Loucy (cell line): Measurements from ENCODE around the gene SAT2.

ENCODE experiments used
- H2AFZ ChIP-seq: fragments of 200-600 bp; sonication (generic); 2 replicates; pipeline ENCODE4 v1.6.0; 2016; ENCODE audit warnings: antibody characterized with exemption, mild to moderate bottlenecking, low read length, moderate library complexity
- H3F3A ChIP-seq: fragments of 200-600 bp; 2 replicates; pipeline ENCODE4 v1.6.0; 2016; ENCODE audit warnings: antibody characterized with exemption, low read depth, mild to moderate bottlenecking
- H3K27me3 ChIP-seq: fragments of 200-600 bp; sonication (generic); 2 replicates; pipeline ENCODE4 v1.6.1; 2014; ENCODE audit warnings: low read length, mild to moderate bottlenecking; ENCODE audit not compliant: insufficient read depth, poor library complexity, severe bottlenecking
- H3K36me3 ChIP-seq: fragments of 200-600 bp; sonication (generic); 2 replicates; pipeline ENCODE4 v1.6.1; 2016; ENCODE audit warnings: low read length; ENCODE audit not compliant: insufficient read depth
- H3K4me1 ChIP-seq: fragments of 200-600 bp; sonication (generic); 2 replicates; pipeline ENCODE4 v1.5.1; 2014; ENCODE audit warnings: low read length, mild to moderate bottlenecking; ENCODE audit not compliant: insufficient read depth, poor library complexity, severe bottlenecking
- H3K4me2 ChIP-seq: fragments of 200-600 bp; sonication (generic); 2 replicates; pipeline ENCODE4 v1.6.0; 2014; ENCODE audit warnings: antibody characterized with exemption, low read length, low read depth, mild to moderate bottlenecking; ENCODE audit not compliant: poor library complexity, severe bottlenecking
- H3K4me3 ChIP-seq: fragments of 200-600 bp; sonication (generic); 2 replicates; pipeline ENCODE4 v1.5.1; 2014; ENCODE audit warnings: low read length, mild to moderate bottlenecking, mixed read lengths; ENCODE audit not compliant: poor library complexity, severe bottlenecking
- H3K79me2 ChIP-seq: fragments of 200-600 bp; sonication (generic); 2 replicates; pipeline ENCODE4 v1.6.1; 2014; ENCODE audit warnings: low read length; ENCODE audit not compliant: insufficient read depth
- H3K9ac ChIP-seq: fragments of 200-600 bp; sonication (generic); 2 replicates; pipeline ENCODE4 v1.6.0; 2014; ENCODE audit warnings: mild to moderate bottlenecking, low read depth, low read length, moderate library complexity; ENCODE audit not compliant: poor library complexity, severe bottlenecking
- H3K9me2 ChIP-seq: fragments of 200-600 bp; sonication (generic); replicated peaks from 2 replicates; pipeline ENCODE4 v1.6.1; 2016; ENCODE audit warnings: low read depth, low read length, mixed read lengths
- H3K9me3 ChIP-seq: fragments of 200-600 bp; sonication (generic); 2 replicates; pipeline ENCODE4 v1.6.1; 2014; ENCODE audit warnings: mild to moderate bottlenecking, antibody characterized with exemption, low read length, low read depth; ENCODE audit not compliant: insufficient read depth
- H4K20me1 ChIP-seq: fragments of 200-600 bp; sonication (generic); 2 replicates; pipeline ENCODE4 v1.6.0; 2014; ENCODE audit warnings: antibody characterized with exemption, low read length, mild to moderate bottlenecking; ENCODE audit not compliant: insufficient read depth, poor library complexity, severe bottlenecking
- EZH2phosphoT487 ChIP-seq: fragments of 200-600 bp; IDR thresholded peaks from 2 replicates; pipeline ENCODE4 v1.6.1; 2018; ENCODE audit warnings: antibody characterized with exemption, mild to moderate bottlenecking, moderate library complexity, borderline replicate concordance
- TF ChIP-seq, protein P1 (sequence below): fragments of 200-600 bp; sonication (generic); conservative IDR thresholded peaks from 2 replicates; pipeline ENCODE4 v1.5.1; 2014; ENCODE audit warnings: mild to moderate bottlenecking, antibody characterized with exemption, low read length

The SAT2 gene

DNA sequence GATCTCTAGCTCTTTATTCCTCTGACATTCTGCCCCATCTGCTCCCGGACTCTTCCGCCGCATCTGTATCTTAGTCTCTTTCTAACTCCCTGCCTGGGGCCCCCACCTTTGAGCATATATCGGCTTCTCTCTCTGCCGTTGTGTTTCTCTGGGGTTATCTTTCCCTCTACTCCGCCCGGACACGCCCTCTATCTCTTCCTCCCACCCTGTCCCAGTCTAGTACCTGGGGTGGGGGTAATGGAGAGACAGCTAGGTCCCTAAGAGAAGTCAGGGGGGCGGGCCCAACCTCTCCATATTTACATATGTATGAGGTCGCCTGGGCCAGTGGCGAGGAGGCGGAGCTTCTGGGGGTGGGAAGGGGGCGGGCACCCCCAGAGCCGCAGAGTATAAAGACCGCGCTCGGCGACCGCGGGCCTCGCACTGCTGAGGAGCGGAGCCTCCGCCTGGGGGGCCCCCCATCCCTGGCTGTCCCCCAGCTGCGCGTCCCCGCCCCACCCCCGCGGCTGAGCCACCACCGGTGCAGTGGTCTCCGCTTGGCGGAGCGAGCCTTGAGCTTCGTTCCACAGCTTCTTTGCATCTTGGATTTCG is 23.0 kb upstream of the SAT2 start, which contains the start of gene ATP1B2:
Gene ATP1B2, plus strand, starts transcription at position 418 of the 588 bp plus-strand sequence. CDS start 593 bp downstream, outside the sequence.
- no peaks in the 10 kb centered on the region for H3K9me2 ChIP-seq
- H3K4me2 ChIP-seq: peak within 1 kb of the TSS; percentile 61

DNA sequence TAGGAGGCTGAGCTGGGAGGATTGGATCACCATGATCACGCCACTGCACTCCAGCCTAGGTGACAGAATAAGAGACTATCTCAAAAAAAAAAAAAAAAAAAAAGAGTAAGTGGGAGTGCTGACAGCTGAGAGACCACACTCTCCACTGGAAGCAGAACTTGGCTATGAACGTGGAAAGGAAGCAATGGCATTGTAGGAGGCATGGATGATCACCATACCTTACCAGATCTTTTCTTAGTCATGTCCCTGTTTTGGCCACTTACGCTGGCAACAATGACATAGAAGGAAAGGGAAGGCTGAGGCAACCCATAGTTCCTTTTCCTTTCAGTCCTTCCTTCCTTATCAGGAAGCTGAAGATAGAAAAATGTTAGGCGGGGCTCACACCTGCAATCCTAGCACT is 19.4 kb upstream of the SAT2 start:
- Histone ChIP-seq H3K36me3 (no peaks in the 10 kb centered on the region), H3F3A (no peaks in the 10 kb centered on the region), H2AFZ (no peak overlapping the region), H3K9me2 (no peaks in the 10 kb centered on the region), H3K4me3 (no peak overlapping the region), H3K9me3 (no peaks in the 10 kb centered on the region), H3K4me2 (no peak overlapping the region), H3K27me3 (no peaks in the 10 kb centered on the region), H4K20me1 (no peaks in the 10 kb centered on the region), H3K9ac (no peak overlapping the region), H3K79me2 (no peaks in the 10 kb centered on the region), H3K4me1 (no peaks in the 10 kb centered on the region)
- no peak for TF ChIP-seq EZH2phosphoT487
- TF ChIP-seq, protein P1, sequence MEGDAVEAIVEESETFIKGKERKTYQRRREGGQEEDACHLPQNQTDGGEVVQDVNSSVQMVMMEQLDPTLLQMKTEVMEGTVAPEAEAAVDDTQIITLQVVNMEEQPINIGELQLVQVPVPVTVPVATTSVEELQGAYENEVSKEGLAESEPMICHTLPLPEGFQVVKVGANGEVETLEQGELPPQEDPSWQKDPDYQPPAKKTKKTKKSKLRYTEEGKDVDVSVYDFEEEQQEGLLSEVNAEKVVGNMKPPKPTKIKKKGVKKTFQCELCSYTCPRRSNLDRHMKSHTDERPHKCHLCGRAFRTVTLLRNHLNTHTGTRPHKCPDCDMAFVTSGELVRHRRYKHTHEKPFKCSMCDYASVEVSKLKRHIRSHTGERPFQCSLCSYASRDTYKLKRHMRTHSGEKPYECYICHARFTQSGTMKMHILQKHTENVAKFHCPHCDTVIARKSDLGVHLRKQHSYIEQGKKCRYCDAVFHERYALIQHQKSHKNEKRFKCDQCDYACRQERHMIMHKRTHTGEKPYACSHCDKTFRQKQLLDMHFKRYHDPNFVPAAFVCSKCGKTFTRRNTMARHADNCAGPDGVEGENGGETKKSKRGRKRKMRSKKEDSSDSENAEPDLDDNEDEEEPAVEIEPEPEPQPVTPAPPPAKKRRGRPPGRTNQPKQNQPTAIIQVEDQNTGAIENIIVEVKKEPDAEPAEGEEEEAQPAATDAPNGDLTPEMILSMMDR: no peak

More for the DNA sequence above, 23.0 kb upstream of the SAT2 start, which contains the start of gene ATP1B2:
- TF ChIP-seq, protein P1: no peak
- no peak for TF ChIP-seq EZH2phosphoT487
- H3K9me3 ChIP-seq: no peaks in the 10 kb centered on the region
- no peaks in the 10 kb centered on the region for H3F3A ChIP-seq
- no peaks in the 10 kb centered on the region for H3K36me3 ChIP-seq
- H3K27me3 ChIP-seq: no peaks in the 10 kb centered on the region
- H3K9ac ChIP-seq: no peak within 1 kb of the TSS
- no peaks in the 10 kb centered on the region for H4K20me1 ChIP-seq
- no peaks in the 10 kb centered on the region for H3K4me1 ChIP-seq
- peak within 1 kb of the TSS; percentile 57 for H3K4me3 ChIP-seq
- H3K79me2 ChIP-seq: no peaks in the 10 kb centered on the region
- peak within 1 kb of the TSS; percentile 17; the same call in 1 of the 2 replicates for H2AFZ ChIP-seq

DNA sequence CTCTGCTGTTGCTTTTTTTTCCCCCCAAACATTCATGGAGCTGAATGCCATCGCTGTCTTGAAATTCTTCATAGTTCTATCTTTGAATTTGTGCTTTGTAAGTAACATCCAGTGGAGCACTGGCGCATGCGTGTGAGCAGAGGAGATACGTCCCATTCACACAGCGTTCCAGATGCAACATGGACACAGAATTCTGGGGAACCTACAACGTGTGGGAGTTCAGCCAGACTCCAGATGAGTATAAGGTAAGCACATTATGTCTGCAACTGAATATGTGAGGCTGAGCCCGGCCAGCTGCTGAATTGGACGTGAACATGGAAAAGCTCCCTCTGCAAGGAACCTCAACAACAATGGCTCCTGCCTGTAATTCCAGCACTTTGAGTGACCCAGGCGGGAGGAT is 18.8 kb upstream of the SAT2 start:
- H3K9me3 ChIP-seq: no peaks in the 10 kb centered on the region
- no peaks in the 10 kb centered on the region for H3K36me3 ChIP-seq
- no peak overlapping the region for H2AFZ ChIP-seq
- H4K20me1 ChIP-seq: no peaks in the 10 kb centered on the region
- H3K4me3 ChIP-seq: no peak overlapping the region
- no peaks in the 10 kb centered on the region for H3K79me2 ChIP-seq
- no peaks in the 10 kb centered on the region for H3K9me2 ChIP-seq
- no peaks in the 10 kb centered on the region for H3F3A ChIP-seq
- TF ChIP-seq, protein P1: no peak
- TF ChIP-seq EZH2phosphoT487: no peak
- no peak overlapping the region for H3K4me2 ChIP-seq
- no peaks in the 10 kb centered on the region for H3K4me1 ChIP-seq
- H3K9ac ChIP-seq: no peak overlapping the region
- no peaks in the 10 kb centered on the region for H3K27me3 ChIP-seq
